ENCODE measurements around the gene RPL18.

RPL18 gene

GRCh38 chr19:48618916-48619691 lies at the start of gene RPL18, which contains the start of gene SPHK2:
TSS of gene RPL18 (minus strand) at chr19:48619178. CDS start at chr19:48619143, 35 bp downstream.
TSS of gene SPHK2 (plus strand) at chr19:48619506. CDS start at chr19:48620515, 1,009 bp downstream.
- H3K27ac ChIP-seq = peak within 1 kb of the TSS; percentile 90
- TF ChIP-seq CTCF (conservative IDR thresholded peaks at IDR 0.05) = no peak

- no peak overlapping the region for H3K27ac ChIP-seq
- TF ChIP-seq CTCF (conservative IDR thresholded peaks at IDR 0.05) = no peak
Observed at GRCh38 chr19:48668761-48669160, 49.8 kb upstream of the RPL18 start.

- TF ChIP-seq CTCF (conservative IDR thresholded peaks at IDR 0.05) = no peak
- no peak overlapping the region for H3K27ac ChIP-seq
Observed at GRCh38 chr19:48668332-48668731, 49.4 kb upstream of the RPL18 start.

GRCh38 chr19:48665786-48666185 lies 46.8 kb upstream of the RPL18 start:
- TF ChIP-seq CTCF (conservative IDR thresholded peaks at IDR 0.05) = no peak
- H3K27ac ChIP-seq = no peak overlapping the region

- no peak overlapping the region for H3K27ac ChIP-seq
- TF ChIP-seq CTCF (conservative IDR thresholded peaks at IDR 0.05) = no peak
Observed at GRCh38 chr19:48664476-48664875, 45.5 kb upstream of the RPL18 start.

- no peak for TF ChIP-seq CTCF (conservative IDR thresholded peaks at IDR 0.05)
- H3K27ac ChIP-seq = no peak overlapping the region
Observed at GRCh38 chr19:48663667-48664066, 44.7 kb upstream of the RPL18 start.

GRCh38 chr19:48661711-48662090 lies 42.7 kb upstream of the RPL18 start:
- no peak overlapping the region for H3K27ac ChIP-seq
- TF ChIP-seq CTCF (conservative IDR thresholded peaks at IDR 0.05) = no peak

Measured in VCaP (cell line).